Measurements from ENCODE around the gene MARVELD1. TPM values are rescaled to one million over a fixed set of nuclear protein-coding genes. Genes with fewer than 3 reads are reported as not detected.
A peak's percentile ranks its signal among the peaks of the same experiment; 100 is the strongest.

MARVELD1 gene
- total RNA-seq, 1 experiment from 2014 or later = 40.1 TPM

DNA sequence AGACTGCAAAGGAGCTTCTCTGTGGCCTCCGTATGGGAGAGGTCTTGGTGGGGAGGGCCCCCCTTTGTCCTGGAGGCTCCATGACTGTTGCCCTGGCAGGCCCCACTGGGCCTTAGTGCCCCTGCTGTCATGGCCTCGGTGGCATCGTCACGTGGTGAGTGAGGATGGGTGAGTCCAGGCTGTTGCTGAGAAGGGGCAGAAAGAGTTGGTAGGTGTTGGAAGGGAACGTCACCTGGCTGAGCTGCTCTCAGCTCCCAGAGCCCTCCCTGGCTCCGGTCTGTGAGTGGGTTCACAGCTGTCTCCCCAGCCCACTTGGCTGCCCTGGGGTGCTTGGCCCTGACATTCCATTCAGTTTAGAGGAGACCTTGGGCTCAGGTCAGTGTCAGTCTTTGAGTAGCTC lies 42.2 kb downstream of the MARVELD1 start:
- ChIA-PET POLR2A (ENCODE audit: unreplicated experiment) (no interaction called here), CTCF (no interaction called here)
- Histone ChIP-seq H3K4me1 (replicated peaks; ENCODE audit: insufficient read depth) (no peaks in the 10 kb centered on the region), H3K9me2 (ENCODE audit: insufficient read depth) (no peaks in the 10 kb centered on the region), H3K36me3 (ENCODE audit: low read depth) (no peaks in the 10 kb centered on the region), H3K27ac (no peak overlapping the region), H3K4me3 (no peak overlapping the region), H4K20me1 (ENCODE audit: insufficient read depth) (no peaks in the 10 kb centered on the region), H3F3A (ENCODE audit: insufficient read depth, low read depth) (no peaks in the 10 kb centered on the region), H2AFZ (no peak overlapping the region), H3K27me3 (ENCODE audit: insufficient read depth, low read depth) (no peaks in the 10 kb centered on the region), H3K4me2 (no peak overlapping the region), H3K9me3 (ENCODE audit: insufficient read depth, low read depth) (no peaks in the 10 kb centered on the region), H3K79me2 (ENCODE audit: low read depth) (no peaks in the 10 kb centered on the region)
- DNase-seq = no peak
- intact Hi-C loops (cut with micrococcal nuclease; ENCODE audit: unreplicated experiment) = no loop called here
- no TSS peak for BruUV-seq (replicated peaks)
- TF ChIP-seq EZH2 (IDR thresholded peaks at IDR 0.05; ENCODE audit: low read depth) = no peak
- TF ChIP-seq, protein P1, sequence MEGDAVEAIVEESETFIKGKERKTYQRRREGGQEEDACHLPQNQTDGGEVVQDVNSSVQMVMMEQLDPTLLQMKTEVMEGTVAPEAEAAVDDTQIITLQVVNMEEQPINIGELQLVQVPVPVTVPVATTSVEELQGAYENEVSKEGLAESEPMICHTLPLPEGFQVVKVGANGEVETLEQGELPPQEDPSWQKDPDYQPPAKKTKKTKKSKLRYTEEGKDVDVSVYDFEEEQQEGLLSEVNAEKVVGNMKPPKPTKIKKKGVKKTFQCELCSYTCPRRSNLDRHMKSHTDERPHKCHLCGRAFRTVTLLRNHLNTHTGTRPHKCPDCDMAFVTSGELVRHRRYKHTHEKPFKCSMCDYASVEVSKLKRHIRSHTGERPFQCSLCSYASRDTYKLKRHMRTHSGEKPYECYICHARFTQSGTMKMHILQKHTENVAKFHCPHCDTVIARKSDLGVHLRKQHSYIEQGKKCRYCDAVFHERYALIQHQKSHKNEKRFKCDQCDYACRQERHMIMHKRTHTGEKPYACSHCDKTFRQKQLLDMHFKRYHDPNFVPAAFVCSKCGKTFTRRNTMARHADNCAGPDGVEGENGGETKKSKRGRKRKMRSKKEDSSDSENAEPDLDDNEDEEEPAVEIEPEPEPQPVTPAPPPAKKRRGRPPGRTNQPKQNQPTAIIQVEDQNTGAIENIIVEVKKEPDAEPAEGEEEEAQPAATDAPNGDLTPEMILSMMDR (conservative IDR thresholded peaks at IDR 0.05) = no peak

DNA sequence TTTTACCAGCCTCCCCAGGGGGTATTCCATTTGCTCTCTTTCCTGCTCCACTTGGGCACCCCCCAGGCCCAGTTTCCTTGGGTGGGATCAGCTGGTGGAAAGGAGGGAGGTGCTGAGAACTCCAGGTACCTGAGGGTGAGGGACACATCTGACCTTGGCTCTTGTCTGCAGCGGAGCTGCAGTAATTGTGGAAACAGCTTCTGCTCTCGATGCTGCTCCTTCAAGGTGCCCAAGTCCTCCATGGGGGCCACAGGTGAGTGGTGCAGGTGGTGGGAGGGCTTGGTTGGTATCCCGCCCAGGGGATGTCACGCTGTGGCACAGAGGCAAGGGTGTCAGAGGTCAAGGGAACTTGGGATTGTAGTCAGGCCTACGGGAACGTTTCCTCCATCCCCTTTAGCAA lies 43.9 kb downstream of the MARVELD1 start:
- POLR2A ChIA-PET (ENCODE audit: unreplicated experiment) = no interaction called here
- no peaks in the 10 kb centered on the region for H3K36me3 ChIP-seq (ENCODE audit: low read depth)

DNA sequence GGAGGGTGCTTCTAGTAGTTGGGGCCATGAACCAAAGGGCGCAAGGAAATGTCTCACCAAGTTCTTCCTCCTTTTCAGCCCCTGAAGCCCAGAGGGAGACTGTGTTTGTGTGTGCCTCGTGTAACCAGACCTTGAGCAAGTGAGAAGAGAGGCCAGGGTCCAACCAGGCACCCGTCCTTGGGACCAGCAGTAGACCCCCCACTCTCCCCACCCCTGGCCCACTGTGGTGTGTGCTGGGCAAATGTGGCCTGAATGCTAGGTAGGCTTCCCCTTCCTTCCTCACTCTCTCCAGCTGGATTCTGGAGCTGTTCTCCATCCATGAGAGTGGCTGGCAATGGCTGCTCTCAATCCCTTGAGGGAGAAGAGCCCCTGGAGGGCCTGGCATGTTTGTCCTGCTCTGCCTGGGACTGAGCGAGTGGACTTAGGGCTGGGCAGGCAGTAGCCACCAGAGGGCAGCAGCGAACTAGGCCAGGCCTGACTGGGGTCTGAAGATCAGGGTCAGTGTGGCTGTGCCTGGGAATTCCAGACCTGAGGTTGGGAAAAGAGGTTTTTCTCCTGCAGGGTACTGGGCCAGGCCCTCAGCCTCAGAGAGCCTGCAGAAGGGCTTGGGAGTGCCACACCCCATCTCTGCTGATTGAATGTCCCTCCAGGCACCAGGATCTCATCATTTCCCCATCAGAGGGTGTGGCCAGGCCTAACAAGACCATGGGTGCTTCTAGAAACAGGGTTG lies 45.8 kb downstream of the MARVELD1 start:
- no peaks in the 10 kb centered on the region for H3K9me2 ChIP-seq (ENCODE audit: insufficient read depth)
- no peaks in the 10 kb centered on the region for H3K9me3 ChIP-seq (ENCODE audit: insufficient read depth, low read depth)
- H3K4me2 ChIP-seq = no peak overlapping the region
- no peak overlapping the region for H2AFZ ChIP-seq
- no peaks in the 10 kb centered on the region for H4K20me1 ChIP-seq (ENCODE audit: insufficient read depth)
- POLR2A ChIA-PET (ENCODE audit: unreplicated experiment) = no interaction called here
- no peaks in the 10 kb centered on the region for H3F3A ChIP-seq (ENCODE audit: insufficient read depth, low read depth)
- TF ChIP-seq EZH2 (IDR thresholded peaks at IDR 0.05; ENCODE audit: low read depth) = no peak
- TF ChIP-seq, protein P1 (conservative IDR thresholded peaks at IDR 0.05) = peak; percentile 78
- no peaks in the 10 kb centered on the region for H3K79me2 ChIP-seq (ENCODE audit: low read depth)
- intact Hi-C loops (cut with micrococcal nuclease; ENCODE audit: unreplicated experiment) = loop anchor here (1.0 kb wide), 2 partner anchors 110 to 286 kb away; no protein-coding TSS in a partner anchor
- H3K27me3 ChIP-seq (ENCODE audit: insufficient read depth, low read depth) = no peaks in the 10 kb centered on the region
- H3K4me1 ChIP-seq (replicated peaks; ENCODE audit: insufficient read depth) = no peaks in the 10 kb centered on the region
- no TSS peak for BruUV-seq (replicated peaks)
- H3K27ac ChIP-seq = no peak overlapping the region
- DNase-seq = peak; percentile 36 to 48
- no peak overlapping the region for H3K4me3 ChIP-seq
- CTCF ChIA-PET = no interaction called here
- H3K36me3 ChIP-seq (ENCODE audit: low read depth) = no peaks in the 10 kb centered on the region

More for the DNA sequence above, 43.9 kb downstream of the MARVELD1 start:
- H4K20me1 ChIP-seq (ENCODE audit: insufficient read depth) = no peaks in the 10 kb centered on the region
- H3K9me3 ChIP-seq (ENCODE audit: insufficient read depth, low read depth) = no peaks in the 10 kb centered on the region
- no peaks in the 10 kb centered on the region for H3K9me2 ChIP-seq (ENCODE audit: insufficient read depth)
- H3K27ac ChIP-seq = no peak overlapping the region
- H3K4me3 ChIP-seq = no peak overlapping the region
- no peak for DNase-seq
- no TSS peak for BruUV-seq (replicated peaks)
- no peaks in the 10 kb centered on the region for H3F3A ChIP-seq (ENCODE audit: insufficient read depth, low read depth)
- intact Hi-C loops (cut with micrococcal nuclease; ENCODE audit: unreplicated experiment) = no loop called here
- no peaks in the 10 kb centered on the region for H3K4me1 ChIP-seq (replicated peaks; ENCODE audit: insufficient read depth)
- CTCF ChIA-PET = no interaction called here
- TF ChIP-seq EZH2 (IDR thresholded peaks at IDR 0.05; ENCODE audit: low read depth) = no peak
- TF ChIP-seq, protein P1 (conservative IDR thresholded peaks at IDR 0.05) = no peak
- H3K79me2 ChIP-seq (ENCODE audit: low read depth) = no peaks in the 10 kb centered on the region
- no peak overlapping the region for H2AFZ ChIP-seq
- H3K4me2 ChIP-seq = no peak overlapping the region
- no peaks in the 10 kb centered on the region for H3K27me3 ChIP-seq (ENCODE audit: insufficient read depth, low read depth)

Measured in PC-9 (cell line).